ENCODE data around the gene PDCD11.

DNA sequence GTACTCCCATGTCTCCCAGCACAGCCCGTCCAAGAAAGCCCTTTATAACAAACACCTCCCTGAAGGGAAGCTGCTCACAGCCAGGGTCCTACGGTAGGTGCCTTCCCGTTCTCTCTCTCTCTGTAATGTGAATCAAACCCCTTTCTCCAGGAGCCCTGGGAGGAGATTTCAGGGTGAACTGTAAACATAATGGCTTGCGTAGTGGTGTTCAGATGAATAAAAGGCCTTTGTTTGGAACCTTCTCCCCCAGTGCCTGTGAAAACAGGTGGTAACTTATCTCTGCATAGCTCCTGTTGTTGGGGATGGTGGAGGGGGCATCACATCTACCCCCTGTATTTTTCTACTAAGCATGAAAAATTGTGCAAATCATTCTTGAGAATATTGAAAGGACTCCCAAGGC is 43.4 kb downstream of the PDCD11 start:
- TF ChIP-seq CTBP1 (IDR thresholded peaks at IDR 0.05; ENCODE audit: borderline replicate concordance) = no peak
- no peak for TF ChIP-seq SUZ12 (IDR thresholded peaks at IDR 0.05)
- no peak for TF ChIP-seq ZNF384 (IDR thresholded peaks at IDR 0.05)
- TF ChIP-seq FOXA1 (IDR thresholded peaks at IDR 0.05) = no peak
- TF ChIP-seq, protein P1, sequence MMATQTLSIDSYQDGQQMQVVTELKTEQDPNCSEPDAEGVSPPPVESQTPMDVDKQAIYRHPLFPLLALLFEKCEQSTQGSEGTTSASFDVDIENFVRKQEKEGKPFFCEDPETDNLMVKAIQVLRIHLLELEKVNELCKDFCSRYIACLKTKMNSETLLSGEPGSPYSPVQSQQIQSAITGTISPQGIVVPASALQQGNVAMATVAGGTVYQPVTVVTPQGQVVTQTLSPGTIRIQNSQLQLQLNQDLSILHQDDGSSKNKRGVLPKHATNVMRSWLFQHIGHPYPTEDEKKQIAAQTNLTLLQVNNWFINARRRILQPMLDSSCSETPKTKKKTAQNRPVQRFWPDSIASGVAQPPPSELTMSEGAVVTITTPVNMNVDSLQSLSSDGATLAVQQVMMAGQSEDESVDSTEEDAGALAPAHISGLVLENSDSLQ (IDR thresholded peaks at IDR 0.05) = no peak
- TF ChIP-seq NFRKB (IDR thresholded peaks at IDR 0.05) = no peak
